B cell (primary cell): ENCODE results near the gene WNK2.

Experiments
- EZH2 ChIP-seq: IDR thresholded peaks from 2 replicates; pipeline ENCODE4 v1.6.1; 2012; ENCODE audit warnings: borderline replicate concordance, low read depth, mild to moderate bottlenecking, moderate library complexity, low read length; ENCODE audit not compliant: insufficient read depth, poor library complexity, severe bottlenecking
- TF ChIP-seq, protein P1 (sequence below): fragments of 200-600 bp; IDR thresholded peaks from one replicate; pipeline ENCODE4 v1.8.0; 2022; ENCODE audit warnings: antibody characterized with exemption, mild to moderate bottlenecking

DNA sequence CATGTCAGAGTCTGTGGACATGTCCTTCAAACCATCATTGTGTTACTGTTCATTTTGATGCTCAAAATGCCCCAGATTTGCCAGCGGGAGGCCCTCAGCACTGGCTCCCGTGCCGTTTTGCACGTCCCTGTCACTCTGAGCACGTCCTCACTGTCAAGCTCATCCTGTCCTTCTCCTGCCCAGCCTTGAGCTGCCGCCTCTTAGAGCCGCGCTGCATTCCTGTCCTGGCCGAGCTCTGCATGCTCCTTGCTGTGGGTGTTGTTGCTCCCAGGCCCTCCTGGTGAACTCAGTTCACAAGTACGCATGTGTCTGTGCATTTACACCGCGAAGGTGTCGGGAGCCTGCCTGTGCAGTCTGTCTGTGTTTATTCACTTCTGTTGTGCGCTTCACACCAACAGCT lies 62.2 kb downstream of the WNK2 start:
- TF ChIP-seq, protein P1, sequence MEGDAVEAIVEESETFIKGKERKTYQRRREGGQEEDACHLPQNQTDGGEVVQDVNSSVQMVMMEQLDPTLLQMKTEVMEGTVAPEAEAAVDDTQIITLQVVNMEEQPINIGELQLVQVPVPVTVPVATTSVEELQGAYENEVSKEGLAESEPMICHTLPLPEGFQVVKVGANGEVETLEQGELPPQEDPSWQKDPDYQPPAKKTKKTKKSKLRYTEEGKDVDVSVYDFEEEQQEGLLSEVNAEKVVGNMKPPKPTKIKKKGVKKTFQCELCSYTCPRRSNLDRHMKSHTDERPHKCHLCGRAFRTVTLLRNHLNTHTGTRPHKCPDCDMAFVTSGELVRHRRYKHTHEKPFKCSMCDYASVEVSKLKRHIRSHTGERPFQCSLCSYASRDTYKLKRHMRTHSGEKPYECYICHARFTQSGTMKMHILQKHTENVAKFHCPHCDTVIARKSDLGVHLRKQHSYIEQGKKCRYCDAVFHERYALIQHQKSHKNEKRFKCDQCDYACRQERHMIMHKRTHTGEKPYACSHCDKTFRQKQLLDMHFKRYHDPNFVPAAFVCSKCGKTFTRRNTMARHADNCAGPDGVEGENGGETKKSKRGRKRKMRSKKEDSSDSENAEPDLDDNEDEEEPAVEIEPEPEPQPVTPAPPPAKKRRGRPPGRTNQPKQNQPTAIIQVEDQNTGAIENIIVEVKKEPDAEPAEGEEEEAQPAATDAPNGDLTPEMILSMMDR = no peak
- TF ChIP-seq EZH2 = no peak
